Pancreas (tissue), 10 donors: ENCODE data around the gene RASGRP2. TPM values are rescaled to one million over a fixed set of nuclear protein-coding genes. Genes with fewer than 3 reads are reported as not detected.

ENCODE experiments used
- ATAC-seq, 4 donors: fragments of 200-7000 bp; cut with Tn5 transposase; one replicate each; pipeline versions ENCODE4 v1.8.0 to v1.9.1; 2020; ENCODE audit warnings: mild to moderate bottlenecking in 4 of 4, moderate library complexity in 4 of 4
- DNase-seq, 6 donors: peaks; one replicate each; pipeline ENCODE4 v3.0.0-alpha.2; 2020
- FAIRE-seq: peaks from 2 replicates; lab custom pipeline; 2012; peaks lifted over from hg19 to GRCh38; lab: Jason Lieb, UNC
- H3K27ac ChIP-seq, 4 donors: fragments of 200-600 bp; sonication (generic); 1 replicate in 3 of 4; 2 replicates in 1 of 4; pipeline versions ENCODE4 v1.5.0 to v1.8.0; 2020
- H3K27me3 ChIP-seq, 4 donors: fragments of 200-600 bp; one replicate each; pipeline ENCODE4 v1.8.0; 2021
- H3K36me3 ChIP-seq, 3 donors: fragments of 200-600 bp; sonication (generic) in 1 of 3; one replicate each; pipeline versions ENCODE4 v1.5.0 to v1.8.0; 2020 to 2021
- H3K4me1 ChIP-seq, 3 donors: fragments of 200-600 bp; one replicate each; pipeline ENCODE4 v1.8.0; 2021
- H3K4me3 ChIP-seq, 4 donors: fragments of 200-600 bp; sonication (generic) in 2 of 4; one replicate each; pipeline versions ENCODE4 v1.5.0 to v1.8.0; 2020 to 2021
- H3K9me3 ChIP-seq, 4 donors: fragments of 200-600 bp; one replicate each; pipeline ENCODE4 v1.8.0; 2021
- CTCF ChIP-seq, 4 donors: fragments of 200-600 bp; sonication (generic) in 3 of 4; IDR thresholded peaks; one replicate each; pipeline versions ENCODE4 v1.5.0 to v1.8.0; 2021; ENCODE audit warnings: antibody characterized with exemption in 4 of 4
- WGBS, 2 donors: extraction: QIAGEN DNeasy Blood & Tissue Kit; methylation state at CpG; one replicate each; pipeline ENCODE4 v1.1.7; 2013; 5-methylcytosine and 5-hydroxymethylcytosine counted together
- intact Hi-C, 3 donors: fragments of 100-400 bp; cut with DNase I; formaldehyde crosslinking; loops; one replicate each; pipeline versions ENCODE4 v1.11.1 to v1.14.2; 2022
- polyA plus RNA-seq, 2 donors: library from polyadenylated mRNA; stranded (reverse); fragments of 200-250 nt; gene quantifications; one replicate each; pipeline ENCODE4 v1.2.3, GENCODE V29; 2013
- total RNA-seq, 6 donors: library from RNA; stranded (reverse); fragmentation: NEBNext Ultra II Directional in 4 of 6; extraction: Animal tissue kit (Norgen Biotek cat#: 25700) in 4 of 6; gene quantifications; one replicate each; pipeline versions ENCODE4 v1.2.1 to v1.2.4, GENCODE V29; 2021 to 2023
- donor health status: healthy with polysubstance abuse.
- donor health status: DM: no; HTN: no; CAD: no; lungs with moderate emphysema.
- donor health status: DM: no; HTN: no; CAD: no.
- donor health status: control.
- donor health status: control.
- donor health status: Bipolar disorder and iron deficiency.
- donor health status: DM: yes; HTN: yes; CAD: no.
- donor health status: DM: no; HTN: no; CAD: no.
- donor health status: DM: no; HTN: no; CAD: no.
- donor health status: DM: yes; HTN: yes; CAD: no.

The RASGRP2 gene
- total and polyA plus RNA-seq, 8 donors, result 0.91 to 12.4 (median 2.4) TPM

- no peak for TF ChIP-seq CTCF (IDR thresholded peaks at IDR 0.05)
- FAIRE-seq (no peak), DNase-seq (peak in 2 of 6 donors; percentile 12 to 48), ATAC-seq (no peak)
- whole genome bisulfite sequencing, 2 donors, result 84 to 88% methylated on average over 19 of the region's 19 CpGs
- Histone ChIP-seq H3K36me3 (peaks cover 0 to 1% (median 0%) of the 10 kb centered on the region in 3 donors), H3K4me3 (no peak overlapping the region), H3K4me1 (no peaks in the 10 kb centered on the region), H3K27me3 (no peaks in the 10 kb centered on the region), H3K9me3 (no peaks in the 10 kb centered on the region), H3K27ac (no peak overlapping the region)
- intact Hi-C loops, result no loop called here
Observed at GRCh38 chr11:64757549-64758329, 13.8 kb upstream of the RASGRP2 start.

- Histone ChIP-seq H3K4me3 (no peak overlapping the region), H3K4me1 (no peaks in the 10 kb centered on the region), H3K27me3 (no peaks in the 10 kb centered on the region), H3K27ac (no peak overlapping the region), H3K36me3 (no peaks in the 10 kb centered on the region), H3K9me3 (no peaks in the 10 kb centered on the region)
- ATAC-seq, result no peak
- TF ChIP-seq CTCF (IDR thresholded peaks at IDR 0.05), result no peak
- DNase-seq, result peak in 1 of 6 donors; percentile 28
- no peak for FAIRE-seq
- intact Hi-C loops, result no loop called here
- 83 to 86% methylated on average over 13 of the region's 13 CpGs for WGBS, 2 donors
Observed at GRCh38 chr11:64755681-64756361, 11.9 kb upstream of the RASGRP2 start.

GRCh38 chr11:64754919-64755662 lies 11.1 kb upstream of the RASGRP2 start:
- Histone ChIP-seq H3K27ac (no peak overlapping the region), H3K9me3 (no peaks in the 10 kb centered on the region), H3K27me3 (no peaks in the 10 kb centered on the region), H3K36me3 (no peaks in the 10 kb centered on the region), H3K4me1 (no peaks in the 10 kb centered on the region), H3K4me3 (no peak overlapping the region)
- no peak for FAIRE-seq
- TF ChIP-seq CTCF (IDR thresholded peaks at IDR 0.05), result no peak
- DNase-seq, result peak in 3 of 6 donors; percentile 11 to 44 (median 42)
- intact Hi-C loops, result no loop called here
- ATAC-seq, result no peak
- 90 to 94% methylated on average over 20 to 21 of the region's 21 CpGs for WGBS, 2 donors

GRCh38 chr11:64754124-64754918 lies 10.4 kb upstream of the RASGRP2 start:
- FAIRE-seq (no peak), ATAC-seq (no peak), DNase-seq (peak in 3 of 6 donors; percentile 11 to 55 (median 41))
- Histone ChIP-seq H3K4me3 (no peak overlapping the region), H3K27me3 (no peaks in the 10 kb centered on the region), H3K27ac (no peak overlapping the region), H3K36me3 (no peaks in the 10 kb centered on the region), H3K9me3 (no peaks in the 10 kb centered on the region), H3K4me1 (no peaks in the 10 kb centered on the region)
- TF ChIP-seq CTCF (IDR thresholded peaks at IDR 0.05), result no peak
- intact Hi-C loops, result no loop called here
- WGBS, 2 donors, result 82 to 86% methylated on average over 25 to 26 of the region's 26 CpGs
